Measurements from ENCODE around the gene IMPA2.
"Not testable (repeated sequence)": the region's sequence is repeated elsewhere in the genome, so short reads cannot be mapped to it uniquely, and the experiment has no call there.

Gene IMPA2

GRCh38 chr18:12030670-12031069 is 49.4 kb downstream of the IMPA2 start:
- no peak for DNase-seq

DNA sequence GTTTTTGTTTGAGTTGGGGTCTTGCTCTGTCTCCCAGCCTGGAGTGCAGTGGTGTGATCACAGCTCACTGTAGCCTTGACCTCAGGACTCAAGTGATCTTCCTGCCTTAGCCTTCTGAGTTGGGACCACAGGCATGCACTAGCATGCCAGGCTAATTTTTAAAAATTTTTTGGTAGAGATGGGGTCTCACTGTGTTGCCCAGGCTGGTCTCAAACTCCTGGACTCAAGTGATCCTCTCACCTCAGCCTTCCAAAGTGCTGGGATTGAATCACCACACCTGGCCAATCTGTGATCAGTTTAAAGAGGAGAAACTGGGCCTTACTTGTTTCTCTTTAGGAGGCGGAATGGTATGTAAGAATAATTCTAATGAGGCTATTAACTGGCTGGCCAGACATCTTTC is 49.9 kb downstream of the IMPA2 start:
- no peak for DNase-seq

- no peak for DNase-seq
These were observed 50.5 kb downstream of the IMPA2 start for GRCh38 chr18:12031846-12032245.

- DNase-seq: no peak
These were observed 51.7 kb downstream of the IMPA2 start for GRCh38 chr18:12032786-12033642.

DNA sequence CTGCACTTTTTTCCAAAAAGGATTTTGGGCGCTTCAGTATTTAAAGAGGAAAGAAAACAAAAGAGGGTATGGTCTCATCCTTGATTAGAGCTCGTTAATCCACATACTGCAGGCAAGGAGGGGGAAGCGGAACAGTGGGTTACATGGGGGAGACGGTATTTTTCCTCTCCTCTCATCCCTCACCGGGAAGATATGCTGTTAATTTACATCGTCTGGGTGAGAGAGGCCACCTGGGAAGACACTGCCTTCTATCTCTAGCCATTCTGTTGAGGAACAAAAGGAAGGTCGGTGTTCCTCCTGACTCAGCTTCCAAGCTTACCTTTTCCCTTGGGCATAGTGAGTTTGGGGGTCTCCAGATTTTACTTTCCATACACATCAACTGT is 52.3 kb downstream of the IMPA2 start:
- no peak for DNase-seq

GRCh38 chr18:12034241-12035100 is 53.2 kb downstream of the IMPA2 start:
- no peak for DNase-seq

GRCh38 chr18:12035481-12035880 is 54.2 kb downstream of the IMPA2 start:
- no peak for DNase-seq

GRCh38 chr18:12036201-12036751 is 55.0 kb downstream of the IMPA2 start:
- DNase-seq: no peak

- DNase-seq: no peak
These were observed 56.9 kb downstream of the IMPA2 start for GRCh38 chr18:12038082-12038638.

DNA sequence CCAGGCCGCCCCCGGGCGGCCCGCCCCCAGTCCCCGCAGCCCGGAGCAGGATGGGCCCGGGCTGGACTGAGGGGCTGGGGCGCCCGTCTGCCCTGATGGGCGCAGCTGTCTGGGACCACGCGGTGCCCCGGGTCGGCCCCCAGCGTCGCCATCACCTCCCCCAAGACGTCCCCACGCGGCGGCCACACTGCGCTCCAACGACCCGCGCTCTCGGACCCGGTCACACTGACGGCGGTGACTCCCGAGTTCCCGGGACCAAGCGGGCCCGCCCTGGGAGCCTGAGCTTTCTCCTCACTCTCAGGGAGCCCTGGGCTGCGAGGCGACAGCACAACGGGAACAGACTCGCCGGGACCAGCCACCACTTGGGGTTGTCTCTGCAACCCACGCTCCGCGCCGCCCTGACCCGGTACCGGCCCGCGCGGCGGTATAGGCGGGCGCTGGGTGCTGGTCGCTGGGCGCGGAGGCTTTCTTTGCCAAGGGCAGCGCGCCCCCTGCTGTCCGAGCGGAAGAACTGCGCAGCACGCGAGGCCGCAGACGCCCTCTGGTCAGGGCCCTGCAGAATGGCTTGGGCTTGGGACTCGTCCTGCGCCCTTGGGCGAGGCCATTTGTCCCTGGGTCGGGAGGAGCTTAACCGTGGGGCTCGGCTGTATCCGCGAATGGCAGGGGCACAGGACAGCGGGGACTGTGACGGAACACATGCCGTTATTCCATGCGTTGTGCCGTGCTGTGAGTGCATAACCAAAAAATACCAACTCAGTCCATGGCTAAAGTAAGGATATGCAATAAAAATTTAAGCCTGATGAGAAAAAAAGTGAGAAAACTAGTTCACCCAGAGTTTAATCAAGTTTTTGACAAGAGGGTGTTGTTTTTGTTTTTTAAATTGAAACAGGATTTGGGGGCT is 57.6 kb downstream of the IMPA2 start:
- peak; percentile 65 for DNase-seq

DNA sequence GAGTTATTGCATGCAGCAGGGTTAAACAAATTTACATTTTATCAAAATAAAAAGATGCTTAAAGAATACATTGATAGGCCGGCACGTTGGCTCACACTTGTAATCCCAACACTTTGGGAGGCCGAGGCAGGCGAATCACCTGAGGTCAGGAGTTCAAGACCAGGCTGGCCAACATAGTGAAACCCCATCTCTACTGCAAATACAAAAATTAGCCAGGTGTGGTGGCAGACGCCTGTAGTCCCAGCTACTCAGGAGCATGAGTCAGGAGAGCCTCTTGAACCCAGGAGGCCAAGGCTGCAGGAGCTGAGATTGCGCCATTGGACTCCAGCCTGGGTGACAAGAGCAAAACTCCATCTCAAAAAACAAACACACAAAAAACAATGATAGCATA is 58.2 kb downstream of the IMPA2 start:
- not testable (repeated sequence) for DNase-seq

DNA sequence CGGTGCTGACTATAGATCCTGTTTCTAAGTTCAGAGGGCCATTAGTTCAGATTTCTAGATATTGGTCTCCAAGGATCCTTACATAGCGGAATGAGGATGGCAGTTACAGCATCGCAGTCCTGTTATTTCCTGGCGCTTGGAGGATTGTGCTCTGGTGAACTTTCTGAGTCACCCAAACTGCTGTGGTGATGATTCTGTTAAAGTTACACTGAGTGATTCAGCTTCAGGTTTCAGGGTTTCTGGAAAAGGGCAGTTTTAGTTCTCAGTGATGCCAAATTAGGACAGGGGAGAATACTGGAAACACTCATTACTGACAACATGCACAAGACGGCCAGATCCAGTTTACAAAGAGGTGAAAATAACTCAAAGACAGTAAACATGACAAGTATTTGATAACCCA is 60.3 kb downstream of the IMPA2 start:
- no peak for DNase-seq

DNA sequence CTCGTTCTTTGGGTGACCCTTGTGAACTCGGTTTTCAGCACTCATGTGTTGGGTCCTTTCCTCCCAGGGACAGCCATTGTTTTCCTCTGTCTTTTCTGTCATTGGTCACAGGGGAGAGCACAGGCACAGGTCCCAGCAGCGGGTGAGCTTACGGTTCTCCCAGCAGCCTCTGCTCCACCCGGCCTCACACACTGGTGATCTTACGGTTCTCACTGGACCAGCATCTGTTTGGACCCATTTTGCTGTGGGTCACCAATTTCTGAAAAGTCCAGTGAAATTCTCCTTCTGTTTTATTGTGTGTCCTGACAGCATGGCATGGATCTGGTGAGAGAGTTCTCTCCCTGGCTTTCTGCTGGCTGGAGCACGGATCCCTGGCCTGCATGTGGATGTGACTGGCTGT is 62.5 kb downstream of the IMPA2 start:
- no peak for DNase-seq

- DNase-seq: no peak
These were observed 63.3 kb downstream of the IMPA2 start for GRCh38 chr18:12044591-12044990.

GRCh38 chr18:12046046-12046750 is 64.9 kb downstream of the IMPA2 start:
- no peak for DNase-seq

DNA sequence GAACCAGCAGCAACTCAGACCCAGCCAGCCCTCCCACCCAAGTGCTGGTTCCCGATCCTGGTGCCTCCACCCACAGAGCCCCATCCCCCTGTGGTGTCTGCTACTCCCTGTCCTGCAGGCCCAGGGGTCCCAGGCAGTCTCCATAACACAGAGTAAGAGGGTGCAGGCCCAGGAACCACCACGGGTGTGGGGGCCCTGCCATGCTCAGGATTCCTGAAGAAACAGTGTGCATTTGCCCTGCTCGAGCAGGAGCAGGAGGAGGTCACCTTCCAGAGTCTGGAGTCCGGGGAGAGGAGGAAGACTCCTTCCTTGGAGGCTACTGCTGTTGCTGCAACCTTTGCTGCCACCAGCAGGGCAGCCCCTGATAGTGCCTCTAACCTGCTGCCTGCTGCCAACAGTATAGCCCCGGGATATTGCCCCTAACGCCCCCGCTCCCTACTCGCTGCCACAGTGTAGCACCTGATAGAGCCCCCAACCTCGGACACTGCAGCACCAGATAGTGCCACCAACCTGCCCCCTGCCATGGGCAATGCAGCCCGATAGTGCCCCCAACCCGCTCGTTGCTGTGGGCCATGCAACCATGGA is 65.5 kb downstream of the IMPA2 start:
- DNase-seq: no peak

- DNase-seq: no peak
These were observed 66.9 kb downstream of the IMPA2 start for GRCh38 chr18:12048010-12048826.

DNA sequence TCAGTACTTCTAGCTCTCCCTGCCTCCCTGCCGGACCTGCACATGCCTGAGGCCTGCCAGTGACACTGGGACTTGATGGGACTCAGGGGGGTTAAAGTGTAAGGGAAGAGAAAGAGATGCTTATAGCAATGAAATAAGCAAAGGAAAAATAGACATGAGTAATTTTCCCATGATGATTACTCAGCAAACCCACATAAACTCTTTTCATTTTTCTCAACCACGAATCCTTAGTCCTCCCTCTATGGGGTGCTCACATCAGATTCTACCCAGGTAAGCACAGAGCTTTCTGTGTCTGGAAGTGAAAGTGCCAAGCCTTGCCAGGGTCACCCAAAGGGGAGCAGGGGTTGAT is 67.5 kb downstream of the IMPA2 start:
- no peak for DNase-seq

DNA sequence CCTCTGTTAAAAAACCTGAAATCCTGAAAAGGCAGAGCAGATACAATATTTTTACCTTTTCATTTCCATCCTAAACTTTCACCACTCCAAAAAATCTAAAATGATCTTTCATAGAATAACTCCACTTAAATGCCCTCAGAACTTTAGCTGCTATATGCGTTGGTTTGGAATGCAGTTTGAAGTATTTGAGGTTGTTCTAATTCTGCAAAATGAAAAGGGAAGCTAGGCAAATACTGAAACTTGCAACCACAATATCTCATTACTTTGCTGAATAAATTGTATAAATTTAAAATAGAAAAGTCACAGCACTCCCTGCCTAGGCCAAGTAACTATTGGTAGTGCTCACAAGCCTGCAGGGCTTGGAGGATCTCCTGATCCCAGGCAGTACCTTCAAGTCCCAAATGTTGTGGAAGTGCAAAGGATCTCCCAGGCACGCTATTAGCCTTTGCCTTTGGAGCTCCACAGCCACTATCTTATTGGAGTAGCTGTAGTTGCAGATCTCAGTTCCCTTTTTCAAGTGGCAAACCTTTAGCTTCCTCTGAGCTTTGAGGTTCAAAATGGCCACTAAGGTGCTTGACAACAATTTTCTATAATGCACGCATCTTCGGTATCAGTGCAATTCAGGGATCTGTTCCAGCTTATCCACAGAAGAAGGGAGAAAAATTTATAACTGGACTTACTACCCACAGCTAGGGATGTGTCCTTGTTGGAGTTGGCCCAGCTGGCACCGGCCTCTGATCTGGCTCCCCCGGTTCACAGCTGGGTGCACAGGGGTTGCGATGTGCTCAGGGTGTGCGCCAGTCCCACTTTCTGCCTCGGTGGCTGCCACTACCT is 68.9 kb downstream of the IMPA2 start:
- no peak for DNase-seq
